Esophagus squamous epithelium (tissue), 5 donors: ENCODE data around the gene REC8. TPM values are rescaled to one million over a fixed set of nuclear protein-coding genes. Genes with fewer than 3 reads are reported as not detected.

Experiments
- DNase-seq: peaks from one replicate; lab custom pipeline; 2025; lab: John Stamatoyannopoulos, UW
- H3K27ac ChIP-seq, 4 donors: fragments of 200-600 bp; sonication (generic); one replicate each; pipeline ENCODE4 v1.5.1; 2016 to 2019; ENCODE audit warnings: mild to moderate bottlenecking in 1 of 4
- H3K27me3 ChIP-seq, 4 donors: fragments of 200-600 bp; sonication (generic); 1 replicate in 3 of 4; 2 replicates in 1 of 4; pipeline versions ENCODE4 v1.5.1 to v1.6.0; 2017 to 2021; ENCODE audit warnings: antibody characterized with exemption in 1 of 4
- H3K36me3 ChIP-seq, 3 donors: fragments of 200-600 bp; sonication (generic); one replicate each; pipeline ENCODE4 v1.5.1; 2016 to 2019
- H3K4me1 ChIP-seq, 3 donors: fragments of 200-600 bp; sonication (generic); one replicate each; pipeline ENCODE4 v1.5.1; 2017 to 2019
- H3K4me3 ChIP-seq, 4 donors: fragments of 200-600 bp; sonication (generic); 1 replicate in 3 of 4; 2 replicates in 1 of 4; pipeline ENCODE4 v1.5.1; 2016 to 2019; ENCODE audit warnings: mild to moderate bottlenecking in 2 of 4, moderate library complexity in 1 of 4
- H3K9me3 ChIP-seq, 3 donors: fragments of 200-600 bp; sonication (generic); one replicate each; pipeline ENCODE4 v1.5.1; 2016 to 2019
- POLR2A ChIP-seq, 4 donors: fragments of 450-650 bp; IDR thresholded peaks; one replicate each; pipeline ENCODE4 v1.6.1; 2017; ENCODE audit warnings: antibody characterized with exemption in 4 of 4, mild to moderate bottlenecking in 4 of 4, moderate library complexity in 3 of 4
- WGBS, 2 donors: methylation state at CpG; one replicate each; pipeline ENCODE4 v1.1.5; 2018; 5-methylcytosine and 5-hydroxymethylcytosine counted together
- intact Hi-C: fragments of 100-400 bp; cut with DNase I; formaldehyde crosslinking; loops from one replicate; pipeline ENCODE4 v1.15.0; 2022
- total RNA-seq, 4 donors: library from RNA; depleted of rRNA; stranded (reverse); fragments of >200 nt; gene quantifications; one replicate each; pipeline ENCODE4 v1.1.0, GENCODE V29; 2016
- TF ChIP-seq, protein P1 (sequence below), 6 experiments: fragments of 450-650 bp in 4 of 6; fragments of 200-600 bp in 2 of 6; sonication (generic) in 2 of 6; IDR thresholded peaks; one replicate each; pipeline ENCODE4 v1.5.1; 2016 to 2019; ENCODE audit warnings: antibody characterized with exemption in 6 of 6, mild to moderate bottlenecking in 4 of 6, moderate library complexity in 4 of 6
- donor health status: DM: yes; HTN: yes; CAD: no.

The REC8 gene
- total RNA-seq, 4 donors from 2014 or later, result 0.47 to 7.4 (median 3.0) TPM

DNA sequence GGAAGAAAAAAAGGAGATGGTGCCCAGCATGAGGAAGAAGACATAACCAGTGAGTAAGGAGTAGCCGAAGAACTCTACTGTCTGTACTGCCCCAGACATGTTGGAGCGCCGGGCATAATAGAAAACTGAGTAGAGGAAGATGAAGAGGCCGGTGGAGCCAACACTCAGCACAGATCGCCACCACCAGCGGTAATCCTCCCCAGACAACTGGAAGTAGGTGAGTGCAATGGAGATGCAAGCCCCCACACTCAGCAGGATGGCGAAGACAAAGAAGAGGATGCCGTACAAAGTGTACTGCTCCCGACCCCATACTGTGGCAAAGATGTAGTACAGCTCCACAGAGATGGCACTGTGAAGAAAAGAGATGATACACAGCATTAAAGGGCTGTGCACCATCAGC, 17.6 kb downstream of the REC8 start:
- H3K36me3 ChIP-seq, result peaks cover 18 to 67% (median 20%) of the 10 kb centered on the region in 3 donors

DNA sequence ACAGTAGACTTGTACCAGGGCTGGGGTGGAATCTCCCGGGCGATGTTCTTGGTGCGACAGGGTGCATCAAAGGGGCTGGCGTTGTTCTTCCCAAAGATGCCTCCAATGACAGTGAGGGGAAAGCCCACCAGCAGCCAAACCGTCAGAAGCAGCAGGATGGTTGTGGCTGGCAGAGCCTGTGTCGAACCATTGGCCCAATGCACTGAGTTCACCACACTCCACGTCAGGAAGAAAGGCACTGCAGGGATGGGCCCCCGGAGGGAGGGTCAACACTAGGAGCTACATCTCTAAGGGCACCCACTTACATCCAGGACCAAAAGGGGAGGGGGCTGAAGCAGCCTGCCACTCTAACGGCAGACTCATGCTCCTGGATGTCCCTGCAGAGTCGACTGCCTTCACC, 18.5 kb downstream of the REC8 start:
- peaks cover 16 to 58% (median 16%) of the 10 kb centered on the region in 3 donors for H3K36me3 ChIP-seq
- WGBS, 2 donors, result 85 to 90% methylated on average over 7 to 8 of the region's 10 CpGs

More for the DNA sequence above, 17.6 kb downstream of the REC8 start:
- Histone ChIP-seq H3K4me1 (peaks cover 5 to 49% (median 19%) of the 10 kb centered on the region in 3 donors), H3K27me3 (no peaks in the 10 kb centered on the region), H3K9me3 (no peaks in the 10 kb centered on the region), H3K4me3 (no peak overlapping the region), H3K27ac (peak overlapping the region in 1 of 4 donors; percentile 87)
- DNase-seq, result no peak
- TF ChIP-seq, protein P1, sequence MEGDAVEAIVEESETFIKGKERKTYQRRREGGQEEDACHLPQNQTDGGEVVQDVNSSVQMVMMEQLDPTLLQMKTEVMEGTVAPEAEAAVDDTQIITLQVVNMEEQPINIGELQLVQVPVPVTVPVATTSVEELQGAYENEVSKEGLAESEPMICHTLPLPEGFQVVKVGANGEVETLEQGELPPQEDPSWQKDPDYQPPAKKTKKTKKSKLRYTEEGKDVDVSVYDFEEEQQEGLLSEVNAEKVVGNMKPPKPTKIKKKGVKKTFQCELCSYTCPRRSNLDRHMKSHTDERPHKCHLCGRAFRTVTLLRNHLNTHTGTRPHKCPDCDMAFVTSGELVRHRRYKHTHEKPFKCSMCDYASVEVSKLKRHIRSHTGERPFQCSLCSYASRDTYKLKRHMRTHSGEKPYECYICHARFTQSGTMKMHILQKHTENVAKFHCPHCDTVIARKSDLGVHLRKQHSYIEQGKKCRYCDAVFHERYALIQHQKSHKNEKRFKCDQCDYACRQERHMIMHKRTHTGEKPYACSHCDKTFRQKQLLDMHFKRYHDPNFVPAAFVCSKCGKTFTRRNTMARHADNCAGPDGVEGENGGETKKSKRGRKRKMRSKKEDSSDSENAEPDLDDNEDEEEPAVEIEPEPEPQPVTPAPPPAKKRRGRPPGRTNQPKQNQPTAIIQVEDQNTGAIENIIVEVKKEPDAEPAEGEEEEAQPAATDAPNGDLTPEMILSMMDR (IDR thresholded peaks at IDR 0.05), result no peak
- TF ChIP-seq POLR2A (IDR thresholded peaks at IDR 0.05), result no peak
- intact Hi-C loops, result no loop called here
- 87 to 91% methylated on average over 8 to 9 of the region's 9 CpGs for WGBS, 2 donors

DNA sequence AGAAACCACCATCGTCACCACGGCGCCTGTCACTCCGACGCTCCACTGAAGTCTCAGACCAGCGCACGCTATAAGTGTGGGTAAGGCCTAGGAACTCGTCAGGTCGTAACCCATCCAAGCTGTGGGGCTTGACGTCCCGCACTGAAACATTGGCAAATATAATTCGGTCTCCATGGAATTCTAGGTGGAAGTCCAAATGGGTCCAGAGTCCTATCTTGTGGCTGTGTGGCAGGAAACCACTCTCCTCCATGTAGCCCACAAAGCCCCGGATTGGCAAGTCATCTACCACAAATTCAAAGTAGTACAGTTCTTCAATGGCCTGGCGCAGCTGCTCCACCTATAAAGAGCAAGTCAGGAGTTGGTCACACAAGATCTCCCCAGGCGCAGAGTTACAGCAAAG, 21.1 kb downstream of the REC8 start:
- intact Hi-C loops, result no loop called here
- H3K4me3 ChIP-seq, result no peak overlapping the region
- no peaks in the 10 kb centered on the region for H3K27me3 ChIP-seq
- no peaks in the 10 kb centered on the region for H3K9me3 ChIP-seq
- peaks cover 21 to 66% (median 26%) of the 10 kb centered on the region in 3 donors for H3K4me1 ChIP-seq
- WGBS, 2 donors, result 89 to 93% methylated on average over 15 of the region's 15 CpGs
- TF ChIP-seq, protein P1 (IDR thresholded peaks at IDR 0.05), result no peak
- TF ChIP-seq POLR2A (IDR thresholded peaks at IDR 0.05), result no peak
- peaks cover 6 to 37% (median 16%) of the 10 kb centered on the region in 3 donors for H3K36me3 ChIP-seq
- no peak for DNase-seq
- no peak overlapping the region for H3K27ac ChIP-seq

More for the DNA sequence above, 18.5 kb downstream of the REC8 start:
- TF ChIP-seq, protein P1 (IDR thresholded peaks at IDR 0.05), result no peak
- no peak for TF ChIP-seq POLR2A (IDR thresholded peaks at IDR 0.05)
- no peaks in the 10 kb centered on the region for H3K9me3 ChIP-seq
- no peak overlapping the region for H3K27ac ChIP-seq
- intact Hi-C loops, result no loop called here
- no peak overlapping the region for H3K4me3 ChIP-seq
- H3K4me1 ChIP-seq, result peaks cover 12 to 55% (median 24%) of the 10 kb centered on the region in 3 donors
- DNase-seq, result no peak
- no peaks in the 10 kb centered on the region for H3K27me3 ChIP-seq

DNA sequence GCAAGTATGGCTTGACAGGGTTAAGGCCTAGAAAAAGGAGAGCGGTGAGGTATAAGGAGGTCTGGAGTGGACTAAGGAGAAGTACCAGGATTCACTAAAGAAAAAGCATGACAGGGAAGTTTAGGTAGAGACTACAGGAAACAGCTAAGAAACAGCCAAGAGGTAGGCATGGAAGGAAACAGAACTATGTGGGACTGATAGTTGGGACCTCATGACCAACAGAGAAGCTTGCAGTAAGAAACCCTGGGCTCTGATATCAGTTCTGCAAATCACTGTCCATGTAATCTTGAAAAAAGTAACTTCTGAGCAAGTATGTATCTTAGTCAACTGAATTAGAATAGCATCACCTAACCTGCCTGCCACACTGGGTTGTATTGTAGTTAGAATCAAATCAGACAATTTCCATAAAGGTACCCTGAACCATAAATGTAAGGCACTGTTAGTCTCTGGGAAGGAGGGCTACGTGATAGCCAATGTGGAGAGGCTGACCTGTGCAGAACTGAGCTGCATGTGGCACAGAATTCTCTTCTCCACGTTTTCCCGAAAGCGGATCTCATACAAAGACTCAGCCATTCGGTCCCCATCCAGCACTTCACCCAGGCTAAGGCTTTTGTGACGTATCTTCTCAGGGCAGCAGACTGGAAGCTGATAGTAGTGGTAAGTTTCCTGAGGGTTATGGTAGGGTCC, 22.4 kb downstream of the REC8 start:
- Histone ChIP-seq H3K27ac (peak overlapping the region; percentile 91 to 99 (median 96)), H3K9me3 (no peaks in the 10 kb centered on the region), H3K4me1 (peaks cover 18 to 64% (median 20%) of the 10 kb centered on the region in 3 donors), H3K27me3 (no peaks in the 10 kb centered on the region), H3K4me3 (peak overlapping the region; percentile 72 to 100 (median 88)), H3K36me3 (peaks cover 6 to 44% (median 16%) of the 10 kb centered on the region in 3 donors)
- intact Hi-C loops, result no loop called here
- no peak for DNase-seq
- TF ChIP-seq, protein P1 (IDR thresholded peaks at IDR 0.05), result no peak
- no peak for TF ChIP-seq POLR2A (IDR thresholded peaks at IDR 0.05)
- 83 to 84% methylated on average over 7 of the region's 7 CpGs for WGBS, 2 donors

DNA sequence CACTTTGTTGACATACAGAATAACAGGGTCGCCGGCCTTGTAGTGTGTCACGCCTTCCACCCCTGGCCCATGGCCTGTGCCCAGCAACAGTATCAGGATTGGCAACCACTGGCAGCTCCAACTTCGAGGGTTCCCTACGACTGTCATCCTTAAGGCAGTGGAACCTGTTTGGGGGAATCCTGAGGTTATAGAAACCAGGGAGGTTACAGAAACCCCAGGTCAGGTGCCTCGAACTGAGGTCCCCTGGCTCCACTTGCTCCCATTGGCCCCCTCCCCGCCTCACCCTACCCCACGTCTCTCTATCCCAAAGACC, 22.9 kb downstream of the REC8 start:
- no peak for TF ChIP-seq POLR2A (IDR thresholded peaks at IDR 0.05)
- TF ChIP-seq, protein P1 (IDR thresholded peaks at IDR 0.05), result no peak
- 17 to 48% methylated on average over 5 to 8 of the region's 8 CpGs for WGBS, 2 donors
- peaks cover 6 to 46% (median 16%) of the 10 kb centered on the region in 3 donors for H3K36me3 ChIP-seq
- H3K4me3 ChIP-seq, result peak overlapping the region; percentile 72 to 100 (median 88)
- DNase-seq, result no peak
- peak overlapping the region; percentile 91 to 99 (median 96) for H3K27ac ChIP-seq
- intact Hi-C loops, result no loop called here
- H3K4me1 ChIP-seq, result peaks cover 18 to 61% (median 20%) of the 10 kb centered on the region in 3 donors
- H3K27me3 ChIP-seq, result no peaks in the 10 kb centered on the region
- H3K9me3 ChIP-seq, result no peaks in the 10 kb centered on the region
